ENCODE results near the gene TRAM2.

The TRAM2 gene

DNA sequence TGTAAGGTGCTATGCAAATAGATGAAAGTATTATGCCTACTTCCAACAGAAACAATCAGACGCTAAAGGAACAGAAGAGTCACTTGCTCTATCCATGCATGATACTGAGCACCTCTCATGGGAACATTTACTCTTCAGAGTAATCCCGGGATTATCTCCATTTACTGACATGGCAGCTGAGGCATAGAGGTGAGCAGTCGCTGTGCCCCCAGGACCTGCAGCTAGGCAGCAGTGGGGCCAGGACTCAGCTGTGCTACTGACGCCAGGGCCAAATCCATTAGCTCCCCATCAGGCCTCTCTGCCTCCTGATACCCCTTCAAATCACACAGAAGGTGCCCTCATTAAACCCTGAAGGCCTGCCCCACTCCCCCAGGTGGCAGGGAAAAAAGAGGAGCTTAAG, 51.9 kb downstream of the TRAM2 start:
- DNase-seq, result peak; percentile 38 to 75

DNA sequence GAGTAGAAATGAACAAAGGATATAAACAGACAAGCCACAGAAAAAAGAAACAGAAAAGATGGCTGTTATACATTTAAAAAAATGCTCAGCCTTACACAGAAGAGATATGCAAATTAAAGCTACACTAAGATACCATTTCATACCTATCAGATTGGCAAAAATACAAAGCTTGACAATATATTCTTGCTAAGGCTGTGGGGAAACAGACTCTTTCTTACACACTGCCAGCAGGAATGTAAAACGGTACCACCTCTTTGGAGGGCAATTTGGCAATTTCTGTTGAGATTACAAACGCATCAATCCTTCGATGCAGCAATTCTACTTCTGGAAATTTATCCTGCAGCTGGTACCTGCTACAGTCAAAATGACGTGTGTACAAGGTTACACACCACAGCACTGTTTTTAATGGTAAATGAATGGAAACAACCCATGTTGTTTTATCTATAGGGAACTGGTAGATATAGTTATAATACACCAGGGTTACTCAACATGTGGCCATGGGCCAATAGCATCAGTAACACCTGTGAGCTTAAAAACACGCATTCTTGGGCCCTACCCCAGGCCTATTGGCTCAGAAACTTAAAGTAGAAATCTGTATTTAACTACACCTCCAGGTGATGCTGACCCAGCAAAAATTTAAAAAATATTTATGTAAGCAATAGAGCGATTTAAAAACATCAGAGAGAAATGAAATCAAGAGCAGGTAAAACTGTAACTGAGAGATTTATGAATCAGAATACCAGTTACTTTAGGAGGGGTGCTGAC, 53.3 kb downstream of the TRAM2 start:
- no peak for DNase-seq

DNA sequence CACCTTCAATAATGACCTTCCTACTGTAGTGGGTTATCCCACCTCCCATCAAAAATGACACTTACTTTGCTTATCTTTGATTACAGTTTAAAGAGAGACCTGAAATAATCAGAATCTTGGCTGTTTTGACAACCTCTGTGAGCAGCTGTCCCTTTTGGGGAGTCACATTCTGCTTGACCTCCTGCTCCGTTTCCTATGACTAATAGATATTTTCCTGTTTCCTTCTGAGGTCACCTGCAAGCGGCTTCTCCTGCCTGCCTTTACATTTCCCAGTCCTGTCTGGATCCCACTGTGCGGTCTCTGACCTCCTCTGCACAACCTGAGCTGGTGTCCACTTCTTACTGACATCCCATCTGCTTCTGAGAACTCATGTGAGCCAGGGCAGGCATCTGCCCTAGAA, 54.2 kb downstream of the TRAM2 start:
- DNase-seq, result no peak

DNA sequence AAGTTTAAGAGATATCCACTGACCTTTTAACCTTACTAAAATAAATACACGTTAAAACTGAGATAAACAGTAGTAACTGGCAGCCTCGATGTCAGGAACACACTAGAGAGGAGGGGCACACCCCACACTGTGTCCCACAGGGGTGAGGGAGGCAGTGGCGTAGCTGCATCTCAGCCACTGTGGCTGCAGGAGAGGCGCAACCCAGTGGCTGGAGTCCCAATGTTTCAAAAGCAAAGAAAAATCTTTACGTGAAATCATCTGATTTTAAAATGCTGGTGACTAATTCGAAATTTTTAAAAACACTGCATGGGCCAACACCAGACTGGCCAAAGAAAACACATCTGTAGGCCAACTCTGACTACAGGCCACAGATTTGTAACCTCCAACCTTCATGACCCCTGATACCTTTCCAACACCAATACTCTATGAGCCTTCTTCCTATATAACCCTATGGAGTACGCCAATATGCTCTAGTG, 54.7 kb downstream of the TRAM2 start:
- DNase-seq, result no peak

DNA sequence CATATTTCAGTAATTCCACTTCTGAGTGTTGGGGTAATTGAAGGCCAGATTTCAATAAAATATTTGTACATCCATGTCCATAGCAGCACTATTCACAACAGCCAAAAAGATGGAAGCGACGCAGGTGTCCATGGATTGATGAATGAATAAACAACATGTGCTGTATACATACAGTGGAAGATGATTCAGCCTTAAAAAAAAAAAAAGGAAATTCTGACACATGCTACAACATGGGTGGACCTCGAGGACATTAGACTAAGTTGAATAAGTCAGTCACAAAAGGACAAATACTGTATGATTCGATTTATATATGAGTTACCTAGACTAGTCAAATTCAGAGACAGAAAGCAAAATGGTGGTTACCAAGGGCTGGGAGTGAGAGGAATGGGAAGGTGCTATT, 57.2 kb downstream of the TRAM2 start:
- DNase-seq, result no peak

DNA sequence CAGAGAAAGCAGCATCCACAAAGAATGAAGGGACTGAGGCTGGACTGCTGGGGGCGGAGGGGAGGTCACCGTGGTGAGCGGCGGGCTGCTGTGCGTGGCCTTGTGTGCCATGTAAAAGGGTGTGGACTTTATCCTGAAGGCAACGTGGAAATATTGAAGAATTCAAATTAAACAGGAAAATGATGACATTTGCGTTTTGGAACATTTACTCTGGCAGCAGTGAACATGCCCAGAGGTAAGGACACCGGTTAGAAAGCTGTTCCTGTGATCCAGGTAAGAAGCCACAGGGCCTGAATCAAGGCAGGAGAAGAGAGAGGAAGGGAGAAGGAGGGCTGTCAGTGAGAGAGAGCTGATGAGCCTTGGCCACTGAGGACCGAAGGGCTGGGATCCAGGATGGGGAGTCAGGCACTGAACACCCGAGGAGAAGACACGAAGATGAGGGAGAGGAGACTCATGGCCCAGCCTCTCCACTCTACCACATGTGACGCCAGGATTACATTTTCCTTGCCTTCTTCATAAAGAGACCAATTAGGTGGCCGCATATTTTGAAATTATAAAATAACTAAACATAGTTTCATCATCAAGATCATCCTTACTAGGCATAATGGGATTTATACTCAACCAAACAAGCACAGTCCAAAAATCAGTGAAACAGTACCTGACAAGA, 58.4 kb downstream of the TRAM2 start:
- DNase-seq, result no peak

DNA sequence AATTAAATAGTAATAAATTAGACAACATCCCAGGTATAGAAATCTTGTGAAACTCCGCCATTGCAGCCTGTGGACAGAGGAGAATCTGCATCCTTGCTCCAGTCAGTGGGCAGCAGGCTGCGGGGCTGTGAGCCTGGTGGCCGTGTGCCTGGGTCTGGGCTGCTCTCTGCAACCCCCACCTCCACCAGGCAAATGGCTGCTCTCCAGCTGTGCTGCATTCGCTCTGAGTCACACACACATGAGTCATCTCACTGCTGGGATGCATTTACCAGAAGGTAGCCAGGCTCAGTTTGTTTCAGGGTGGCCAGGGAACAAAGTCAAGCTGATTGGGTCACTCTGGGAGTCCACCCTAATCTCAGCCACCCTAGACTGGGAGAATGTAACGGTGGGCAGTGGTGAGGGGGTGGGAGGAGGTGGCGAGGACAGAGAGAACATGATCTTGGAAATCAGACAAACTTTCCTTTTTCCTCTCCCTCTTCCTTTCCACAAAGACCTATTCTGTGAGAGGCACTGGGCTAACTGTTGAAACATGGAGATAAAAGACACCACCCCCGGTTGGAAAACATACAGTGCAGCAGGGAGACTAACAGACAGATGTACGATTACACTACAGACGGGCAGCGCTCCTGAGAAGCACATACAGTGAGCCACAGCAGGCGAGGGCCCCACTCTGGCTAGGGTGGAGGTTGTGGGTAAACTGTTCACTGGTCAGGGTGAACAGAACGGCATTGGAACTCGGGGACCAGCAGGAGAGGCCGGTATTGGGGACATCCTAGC, 59.2 kb downstream of the TRAM2 start:
- DNase-seq, result no peak

DNA sequence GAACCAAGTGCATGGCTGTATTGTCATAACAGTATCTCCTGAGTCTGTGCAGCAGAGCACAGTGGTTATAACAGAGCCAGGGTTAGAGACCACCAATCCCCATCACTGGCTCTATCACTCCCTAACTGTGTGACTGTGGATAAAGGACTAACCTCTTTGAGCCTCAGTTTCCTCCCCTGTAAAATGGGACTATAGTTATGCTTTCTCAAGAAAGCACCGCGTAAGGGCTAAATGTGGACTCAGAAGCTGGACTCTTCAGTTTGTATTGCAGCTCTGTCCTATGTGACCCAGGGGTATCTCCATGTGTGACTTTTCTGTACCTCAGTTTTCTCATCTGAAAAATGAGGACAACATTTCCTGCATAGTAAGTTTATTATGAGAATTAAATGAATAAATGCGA, 59.9 kb downstream of the TRAM2 start:
- DNase-seq, result no peak

DNA sequence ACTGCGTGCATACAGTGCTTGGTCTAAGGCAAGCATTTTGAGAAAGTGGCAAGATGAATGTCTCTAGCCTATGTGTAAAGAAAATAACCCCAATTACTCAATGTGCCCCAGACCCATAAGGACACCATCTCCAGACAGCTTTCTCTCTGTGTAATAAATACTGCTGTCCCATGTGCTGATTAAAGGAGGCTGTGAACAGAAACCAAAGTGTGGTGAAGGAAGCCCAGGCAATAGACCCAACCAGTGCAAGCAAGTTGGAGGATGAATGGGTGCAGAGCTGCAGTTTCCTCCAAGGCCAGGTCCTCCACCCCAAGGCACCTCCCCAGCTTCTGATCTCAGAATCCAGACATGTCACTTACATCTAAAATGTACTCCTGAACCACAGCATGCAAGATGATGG, 60.6 kb downstream of the TRAM2 start:
- DNase-seq, result no peak

DNA sequence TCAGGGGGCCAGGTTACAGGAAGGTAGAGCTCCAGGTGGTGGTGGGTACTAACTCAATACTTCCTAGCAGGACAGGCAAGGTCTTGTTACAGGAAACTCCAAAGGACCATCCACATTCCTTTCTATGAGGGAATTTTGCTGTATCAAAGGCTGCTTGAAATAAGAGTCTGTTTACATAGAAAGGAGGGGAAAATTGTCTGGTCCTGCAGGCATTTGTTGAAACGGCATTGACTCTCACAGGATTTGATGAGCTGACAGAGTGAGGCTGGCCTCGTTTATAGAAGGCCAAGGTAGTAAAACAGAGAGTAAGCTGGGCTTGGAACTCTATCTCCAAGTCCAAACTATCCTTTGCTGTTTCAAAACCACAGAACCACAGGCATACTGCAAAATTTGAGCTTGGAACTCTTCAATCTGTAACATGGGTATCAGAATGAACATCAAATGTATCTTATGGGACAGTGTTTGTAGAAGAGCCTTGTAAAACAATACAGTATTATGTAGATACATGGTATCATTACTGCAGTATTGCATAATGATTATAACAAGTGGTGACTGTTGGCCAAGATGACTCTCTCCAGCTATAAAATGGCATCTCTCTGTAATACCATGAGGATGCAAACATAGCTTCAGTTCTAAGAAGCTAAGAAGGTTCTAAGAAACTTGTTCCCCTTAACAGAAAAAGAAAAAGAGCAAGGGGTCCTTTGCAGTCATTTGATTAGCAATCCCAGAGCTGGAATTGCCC, 61.5 kb downstream of the TRAM2 start:
- DNase-seq, result no peak

DNA sequence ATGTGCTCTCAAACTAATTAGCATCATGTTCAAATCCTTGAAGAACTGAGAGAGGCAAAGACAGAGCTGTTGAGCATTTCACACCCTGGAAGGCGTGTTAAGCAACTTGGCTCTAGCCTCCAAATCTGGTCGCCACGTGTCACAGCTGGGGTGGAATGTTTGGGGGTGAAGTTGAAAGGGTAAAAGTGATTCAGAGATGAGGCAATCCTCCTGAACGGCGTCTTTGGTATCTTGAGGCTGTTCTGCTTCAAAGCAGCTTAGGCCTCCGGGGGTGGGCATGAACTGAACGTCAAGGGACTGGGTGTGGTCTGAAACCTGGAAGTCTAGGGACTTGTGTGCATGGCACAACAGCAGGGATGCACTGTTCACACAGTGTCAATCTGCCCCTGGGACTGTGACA, 62.3 kb downstream of the TRAM2 start:
- DNase-seq, result no peak

DNA sequence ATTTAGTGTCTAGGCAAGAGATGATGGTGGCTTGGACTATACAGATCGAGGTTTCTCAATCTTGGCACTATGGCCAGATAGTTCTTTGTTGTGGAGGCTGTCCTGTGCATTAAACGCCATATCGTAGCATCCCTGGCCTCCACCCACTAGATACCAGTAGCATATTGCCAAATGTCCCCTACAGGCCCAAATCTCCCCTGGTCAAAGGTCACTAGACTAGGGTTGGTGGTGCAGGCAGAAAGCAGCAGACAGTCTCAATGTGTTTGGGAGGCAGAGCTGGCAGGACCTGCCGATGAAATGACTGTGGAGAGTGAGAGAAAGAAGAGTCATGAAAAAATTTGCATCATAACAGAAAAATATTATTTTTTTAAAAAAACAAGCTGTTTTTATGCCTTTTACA, 63.0 kb downstream of the TRAM2 start:
- DNase-seq, result no peak

DNA sequence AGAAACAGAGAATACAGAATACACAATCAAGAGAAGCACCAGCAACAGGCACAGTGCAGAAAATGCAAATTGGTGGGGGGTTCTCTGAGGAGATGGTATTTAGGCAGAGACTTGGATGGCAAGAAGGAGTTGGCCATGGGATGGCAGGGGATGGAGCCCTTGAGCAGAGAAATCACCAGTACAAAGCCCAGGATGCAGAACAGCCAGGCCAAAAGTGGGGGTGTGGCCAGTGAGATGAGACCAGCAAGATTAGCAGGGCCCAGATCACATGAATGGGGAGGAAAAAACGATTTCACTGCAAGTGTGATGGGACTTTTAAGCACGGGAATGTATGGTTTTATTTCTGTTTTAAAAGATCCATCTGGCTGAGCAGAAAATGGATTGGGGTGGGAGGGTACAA, 63.4 kb downstream of the TRAM2 start:
- no peak for DNase-seq

DNA sequence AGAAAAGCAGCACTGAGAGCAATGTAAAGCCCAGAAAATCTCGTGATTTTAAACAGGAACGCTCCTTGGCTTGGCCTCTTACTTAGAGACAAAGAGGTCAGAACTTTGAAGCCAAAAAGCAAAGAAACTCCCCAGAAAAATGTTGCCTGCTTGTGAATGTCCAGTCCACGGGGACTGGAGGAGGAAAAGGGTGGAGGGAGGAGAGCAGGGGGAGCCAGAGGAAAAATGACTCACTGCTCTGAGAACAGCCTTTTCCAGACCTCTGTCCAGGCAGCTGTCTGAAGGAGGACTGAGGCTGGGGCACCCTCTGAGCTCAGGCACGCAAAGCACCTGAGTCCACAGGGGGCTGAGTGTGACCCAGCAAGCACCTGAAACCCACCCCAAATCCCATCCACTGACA, 64.7 kb downstream of the TRAM2 start:
- DNase-seq, result no peak

DNA sequence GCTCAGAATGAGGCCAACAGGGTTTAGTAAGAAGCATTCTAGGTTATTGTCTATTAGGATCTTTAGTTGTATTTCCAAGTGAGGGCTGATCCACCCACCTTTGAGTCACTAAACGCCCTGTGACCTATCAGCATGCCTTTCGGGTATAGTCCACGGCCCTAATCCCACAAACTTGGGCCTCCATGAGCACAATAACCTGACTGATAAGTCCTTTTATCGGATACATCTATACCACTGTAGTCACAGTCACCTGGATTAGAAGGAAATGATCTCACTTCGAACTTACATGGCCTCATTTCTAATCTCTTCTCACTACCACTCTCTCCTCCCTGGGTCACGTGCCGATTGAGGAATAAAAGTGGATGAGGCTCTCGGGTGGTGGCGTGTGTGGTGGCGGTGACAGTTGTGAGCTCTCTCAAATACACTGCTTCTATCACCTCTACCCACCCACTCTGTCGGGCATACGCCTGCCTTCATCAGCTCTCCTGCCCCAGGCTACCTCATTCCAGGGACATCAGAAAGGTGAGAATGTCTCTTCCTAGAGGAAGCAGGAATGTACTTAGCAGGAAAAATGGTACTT, 65.2 kb downstream of the TRAM2 start:
- DNase-seq, result no peak

DNA sequence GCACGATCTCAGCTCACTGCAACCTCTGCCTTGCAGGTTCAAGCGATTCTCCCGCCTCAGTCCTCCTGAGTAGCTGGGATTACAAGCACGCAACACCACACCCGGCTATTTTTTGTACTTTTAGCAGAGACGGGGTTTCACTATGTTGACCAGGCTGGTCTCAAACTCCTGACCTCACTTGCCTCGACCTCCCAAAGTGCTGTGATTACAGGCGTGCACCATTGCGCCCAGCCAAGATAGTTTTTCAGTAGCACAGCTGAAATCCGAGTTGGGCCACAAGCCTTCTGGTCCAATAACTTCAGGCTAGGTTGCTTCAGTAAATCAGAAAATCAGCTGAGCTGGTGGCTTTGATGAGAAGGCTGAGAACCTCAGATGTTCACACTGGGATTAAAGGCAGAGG, 65.7 kb downstream of the TRAM2 start:
- DNase-seq, result no peak

DNA sequence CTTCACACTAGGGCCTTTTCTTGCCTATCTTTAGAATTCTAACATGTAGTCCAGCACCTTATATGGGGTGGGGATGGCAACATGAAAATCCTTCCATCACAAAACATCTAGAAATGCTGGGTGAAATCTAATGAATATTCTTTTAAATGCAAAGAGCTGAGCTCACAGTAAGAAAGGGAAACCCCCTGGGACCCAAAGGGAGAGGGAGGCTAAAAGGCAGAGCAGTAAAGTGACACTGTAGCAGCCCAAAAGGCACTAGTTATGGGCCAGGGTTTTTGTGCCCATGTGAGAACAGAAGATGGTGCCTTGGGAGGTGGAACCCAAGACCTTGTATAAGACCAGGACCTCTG, 66.7 kb downstream of the TRAM2 start:
- no peak for DNase-seq

DNA sequence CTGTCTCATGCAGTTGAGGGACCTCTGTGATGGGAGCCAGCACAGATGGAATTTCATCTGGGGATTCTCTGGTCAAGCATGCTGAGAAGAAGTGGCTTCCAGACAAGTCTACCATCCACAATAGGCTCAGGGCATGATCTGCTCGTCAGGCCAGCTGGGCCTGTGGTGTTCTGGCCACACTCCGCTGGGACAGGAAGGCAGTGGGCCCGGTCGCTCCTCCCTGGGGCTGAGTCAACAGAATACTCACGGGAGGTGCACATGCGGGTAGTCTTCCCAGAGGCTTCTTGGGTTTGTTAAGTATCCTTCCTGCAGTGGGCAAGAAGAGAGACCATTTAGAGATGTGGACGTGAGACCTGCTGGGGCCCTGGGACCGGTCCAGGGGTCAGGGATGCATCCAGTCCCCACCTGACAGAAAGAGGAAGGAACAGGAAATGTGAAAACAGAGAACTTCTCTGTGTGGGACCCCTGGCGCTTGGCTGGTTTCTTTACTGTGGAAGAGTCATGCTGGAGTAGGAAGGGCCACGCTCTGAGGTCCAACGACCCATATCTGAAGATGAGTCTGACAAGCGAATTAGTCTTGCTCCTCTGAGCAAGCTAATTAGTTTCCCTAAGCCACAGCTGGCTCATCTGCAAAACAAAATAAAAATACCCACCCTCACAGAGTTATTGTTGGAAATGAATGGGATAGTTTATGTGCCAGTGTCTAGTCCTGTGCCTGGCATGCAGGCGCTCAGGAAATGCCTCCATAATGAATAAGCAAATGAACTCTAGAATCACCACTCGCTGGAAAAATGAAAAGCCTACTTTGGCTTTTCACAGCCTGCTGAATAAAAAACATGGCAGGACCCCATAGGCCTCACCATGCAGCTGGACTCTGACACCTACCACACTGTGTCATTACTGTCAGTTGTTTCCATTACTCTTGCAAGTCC, 67.3 kb downstream of the TRAM2 start:
- no peak for DNase-seq

DNA sequence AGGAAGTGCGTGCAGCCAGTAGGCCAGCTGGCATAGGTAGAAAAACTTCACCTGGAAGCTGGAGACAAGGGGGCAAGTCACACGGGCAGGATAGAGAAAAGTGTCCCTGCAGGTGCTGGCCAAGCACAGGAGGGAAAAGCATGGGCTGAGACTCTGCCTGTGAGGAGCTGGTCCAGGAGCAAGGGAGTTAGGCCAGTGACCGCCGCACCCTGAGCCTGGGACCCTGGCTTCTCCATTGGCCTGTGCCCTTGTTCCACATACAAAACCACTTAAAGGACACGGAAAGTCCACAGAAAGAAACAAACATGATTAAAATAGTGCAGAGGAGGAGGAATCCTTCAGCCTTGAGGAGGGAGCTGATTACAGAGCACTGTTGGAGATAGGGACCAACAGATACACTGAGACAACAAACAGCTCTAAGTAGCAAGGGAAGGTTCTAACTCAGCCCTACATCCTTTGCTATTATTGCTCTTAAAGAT, 68.6 kb downstream of the TRAM2 start:
- DNase-seq, result no peak

DNA sequence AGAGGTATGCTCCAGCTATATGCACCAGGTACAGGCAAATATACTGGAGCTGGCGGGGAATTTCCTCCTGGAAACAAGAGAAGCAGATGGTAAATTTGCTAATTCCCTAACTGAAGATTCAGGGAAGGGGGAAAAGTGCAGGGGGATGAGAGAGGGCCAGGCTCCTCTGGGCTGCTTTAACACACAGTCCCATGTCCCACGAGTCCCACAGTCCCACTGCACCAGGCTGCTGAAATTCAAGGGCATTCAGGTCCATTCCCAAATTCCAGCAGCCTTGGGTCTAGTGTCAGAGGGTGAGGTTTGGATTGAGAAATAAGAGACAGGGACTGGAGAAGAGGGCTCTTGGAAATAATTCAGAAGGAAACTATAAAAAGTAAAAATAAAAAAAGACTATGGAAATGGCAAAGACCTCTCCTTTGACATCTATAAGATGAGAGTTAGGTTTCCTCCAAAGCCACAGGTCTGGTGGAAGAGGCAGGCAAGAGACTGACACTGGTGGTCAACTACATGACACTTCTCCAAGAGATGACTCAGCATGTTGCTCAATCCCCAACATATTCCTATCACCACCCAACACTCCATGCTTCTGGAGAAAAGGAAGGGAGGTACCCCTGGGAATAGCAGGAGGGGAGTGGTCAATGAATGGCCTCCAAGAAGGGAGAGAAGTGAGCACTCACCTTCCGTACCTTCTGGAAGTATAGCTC, 69.2 kb downstream of the TRAM2 start:
- DNase-seq, result peak in 1 of 2 experiments; percentile 29

DNA sequence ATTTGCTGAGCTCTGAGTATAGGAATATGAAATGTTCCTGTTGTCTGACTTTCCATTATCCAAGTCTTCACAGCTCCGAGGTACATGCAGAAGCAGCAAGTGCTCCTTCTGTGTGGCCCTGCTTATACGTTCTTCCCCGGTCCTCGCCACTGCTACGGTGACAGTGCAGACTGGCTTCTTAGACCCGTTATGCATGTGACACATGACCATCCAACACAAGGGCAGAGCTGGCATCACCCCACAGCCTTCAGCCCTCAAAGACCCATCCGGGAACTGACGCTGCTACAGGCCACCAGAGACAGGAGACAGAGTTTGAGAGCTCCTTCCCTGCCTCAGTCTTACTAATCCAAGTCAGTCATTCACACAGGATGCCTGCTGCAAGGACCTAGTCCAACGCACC, 70.4 kb downstream of the TRAM2 start:
- DNase-seq, result no peak

Measured in NCI-H524 (cell line).